ENCODE results near the gene WASHC2A. TPM values are rescaled to one million over a fixed set of nuclear protein-coding genes. Genes with fewer than 3 reads are reported as not detected.
A peak's percentile ranks its signal among the peaks of the same experiment; 100 is the strongest.
"Not testable (repeated sequence)": the region's sequence is repeated elsewhere in the genome, so short reads cannot be mapped to it uniquely, and the experiment has no call there.

The WASHC2A gene
- polyA plus RNA-seq, 3 donors, result 10.9 to 32.9 (median 18.8) TPM

DNA sequence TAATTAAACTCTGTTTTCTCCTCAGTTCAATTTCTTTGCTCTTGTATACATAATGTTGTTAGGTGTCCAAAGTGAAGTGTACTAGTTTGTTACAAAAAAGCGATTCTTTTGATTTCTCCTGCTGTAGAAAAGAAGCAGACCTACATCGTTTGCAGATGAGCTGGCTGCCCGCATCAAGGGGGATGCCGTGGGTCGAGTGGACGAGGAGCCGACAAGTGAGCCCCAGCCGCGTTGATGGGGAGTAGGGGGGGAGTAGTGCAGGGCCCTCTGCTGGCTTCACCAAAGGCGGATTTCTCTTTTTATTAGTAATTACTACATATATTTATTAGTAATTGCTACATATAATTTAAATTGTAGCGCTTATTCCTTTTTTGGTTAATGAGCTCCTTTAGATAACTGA, 23.6 kb downstream of the WASHC2A start:
- peaks cover 15 to 26% of the 10 kb centered on the region in 2 donors for H3K36me3 Mint-ChIP-seq
- H3K79me2 ChIP-seq (ENCODE audit: insufficient read depth, low read length); DNase-seq; intact Hi-C loops (cut with micrococcal nuclease); H3K9ac ChIP-seq (ENCODE audit: insufficient read depth, low read length, poor library complexity, severe bottlenecking); H3K27me3 ChIP-seq (ENCODE audit: control insufficient read depth in 2 of 2, insufficient read depth in 2 of 2, low read length in 2 of 2); H3K4me1 Mint-ChIP-seq; H3K27ac ChIP-seq (ENCODE audit: low read depth in 1 of 2, low read length in 2 of 2); H3K4me1 ChIP-seq (ENCODE audit: control insufficient read depth in 1 of 2, insufficient read depth in 2 of 2, low read length in 2 of 2); H3K9me3 ChIP-seq (replicated peaks in 1 of 2; ENCODE audit: control insufficient read depth in 1 of 2, insufficient read depth in 1 of 2, low read length in 2 of 2); H3K4me3 ChIP-seq (replicated peaks in 1 of 3; ENCODE audit: low read depth in 2 of 3, low read length in 3 of 3); H3K27me3 Mint-ChIP-seq (ENCODE audit: low read depth in 3 of 3); H3K9me3 Mint-ChIP-seq; H3K4me3 Mint-ChIP-seq; H3K4me2 ChIP-seq (replicated peaks; ENCODE audit: extremely low read depth, low read length, poor library complexity, severe bottlenecking); H4K20me1 ChIP-seq (ENCODE audit: insufficient read depth, low read length); H3K27ac Mint-ChIP-seq; H2AFZ ChIP-seq (ENCODE audit: insufficient read depth, low read depth, low read length, poor library complexity, severe bottlenecking): not testable (repeated sequence)
- peaks cover 14 to 15% of the 10 kb centered on the region in 2 donors for H3K36me3 ChIP-seq (replicated peaks in 1 of 2; ENCODE audit: control insufficient read depth in 1 of 2, insufficient read depth in 2 of 2, low read length in 2 of 2)
- no CpG with 5 or more reads among the region's 11 CpGs for WGBS (ENCODE audit: insufficient coverage)

- H3K9me3 ChIP-seq (replicated peaks in 1 of 2; ENCODE audit: control insufficient read depth in 1 of 2, insufficient read depth in 1 of 2, low read length in 2 of 2); H3K27me3 ChIP-seq (ENCODE audit: control insufficient read depth in 2 of 2, insufficient read depth in 2 of 2, low read length in 2 of 2); H3K79me2 ChIP-seq (ENCODE audit: insufficient read depth, low read length); H3K4me3 ChIP-seq (replicated peaks in 1 of 3; ENCODE audit: low read depth in 2 of 3, low read length in 3 of 3); intact Hi-C loops (cut with micrococcal nuclease); H3K4me2 ChIP-seq (replicated peaks; ENCODE audit: extremely low read depth, low read length, poor library complexity, severe bottlenecking); H3K27ac ChIP-seq (ENCODE audit: low read depth in 1 of 2, low read length in 2 of 2); H3K4me1 Mint-ChIP-seq; DNase-seq; H3K27me3 Mint-ChIP-seq (ENCODE audit: low read depth in 3 of 3); H3K9me3 Mint-ChIP-seq; H3K27ac Mint-ChIP-seq; H3K9ac ChIP-seq (ENCODE audit: insufficient read depth, low read length, poor library complexity, severe bottlenecking); H3K4me3 Mint-ChIP-seq; H3K4me1 ChIP-seq (ENCODE audit: control insufficient read depth in 1 of 2, insufficient read depth in 2 of 2, low read length in 2 of 2); H2AFZ ChIP-seq (ENCODE audit: insufficient read depth, low read depth, low read length, poor library complexity, severe bottlenecking); H4K20me1 ChIP-seq (ENCODE audit: insufficient read depth, low read length): not testable (repeated sequence)
- peaks cover 17 to 29% of the 10 kb centered on the region in 2 donors for H3K36me3 Mint-ChIP-seq
- WGBS (ENCODE audit: insufficient coverage), result no CpG with 5 or more reads among the region's 8 CpGs
- H3K36me3 ChIP-seq (replicated peaks in 1 of 2; ENCODE audit: control insufficient read depth in 1 of 2, insufficient read depth in 2 of 2, low read length in 2 of 2), result peaks cover 7 to 12% of the 10 kb centered on the region in 2 donors
Observed at GRCh38 chr10:50092928-50093327, 25.2 kb downstream of the WASHC2A start.

DNA sequence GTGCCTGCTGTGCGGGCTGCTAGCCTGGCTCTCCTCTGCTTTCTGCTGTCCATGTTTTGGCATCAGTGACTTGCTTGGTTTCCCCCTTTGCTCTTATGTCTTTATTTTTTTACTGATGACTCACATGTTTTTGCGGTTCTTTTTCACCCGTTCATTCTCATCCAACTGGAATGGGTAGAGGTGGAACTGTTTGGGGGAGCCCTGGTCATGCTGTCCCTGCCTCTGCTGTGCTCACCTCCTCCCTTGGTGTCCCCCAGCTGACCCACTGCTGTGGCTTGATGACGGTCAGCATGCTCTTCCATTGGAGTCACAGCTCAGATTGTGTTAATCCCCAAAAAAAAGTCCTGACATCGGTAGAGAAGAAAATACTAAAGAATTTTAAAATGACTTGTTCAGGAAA, 26.9 kb downstream of the WASHC2A start:
- H3K9me3 Mint-ChIP-seq; H3K27me3 Mint-ChIP-seq (ENCODE audit: low read depth in 3 of 3); H3K4me3 Mint-ChIP-seq; H3K27ac Mint-ChIP-seq; H4K20me1 ChIP-seq (ENCODE audit: insufficient read depth, low read length); DNase-seq; H3K9me3 ChIP-seq (replicated peaks in 1 of 2; ENCODE audit: control insufficient read depth in 1 of 2, insufficient read depth in 1 of 2, low read length in 2 of 2); H3K4me2 ChIP-seq (replicated peaks; ENCODE audit: extremely low read depth, low read length, poor library complexity, severe bottlenecking); intact Hi-C loops (cut with micrococcal nuclease); H3K4me1 ChIP-seq (ENCODE audit: control insufficient read depth in 1 of 2, insufficient read depth in 2 of 2, low read length in 2 of 2); H3K27ac ChIP-seq (ENCODE audit: low read depth in 1 of 2, low read length in 2 of 2); H2AFZ ChIP-seq (ENCODE audit: insufficient read depth, low read depth, low read length, poor library complexity, severe bottlenecking); H3K4me3 ChIP-seq (replicated peaks in 1 of 3; ENCODE audit: low read depth in 2 of 3, low read length in 3 of 3); H3K27me3 ChIP-seq (ENCODE audit: control insufficient read depth in 2 of 2, insufficient read depth in 2 of 2, low read length in 2 of 2); H3K79me2 ChIP-seq (ENCODE audit: insufficient read depth, low read length); H3K9ac ChIP-seq (ENCODE audit: insufficient read depth, low read length, poor library complexity, severe bottlenecking); H3K4me1 Mint-ChIP-seq: not testable (repeated sequence)
- WGBS (ENCODE audit: insufficient coverage), result no CpG with 5 or more reads among the region's 5 CpGs
- H3K36me3 Mint-ChIP-seq, result peaks cover 27 to 38% of the 10 kb centered on the region in 2 donors
- peaks cover 7 to 20% of the 10 kb centered on the region in 2 donors for H3K36me3 ChIP-seq (replicated peaks in 1 of 2; ENCODE audit: control insufficient read depth in 1 of 2, insufficient read depth in 2 of 2, low read length in 2 of 2)

DNA sequence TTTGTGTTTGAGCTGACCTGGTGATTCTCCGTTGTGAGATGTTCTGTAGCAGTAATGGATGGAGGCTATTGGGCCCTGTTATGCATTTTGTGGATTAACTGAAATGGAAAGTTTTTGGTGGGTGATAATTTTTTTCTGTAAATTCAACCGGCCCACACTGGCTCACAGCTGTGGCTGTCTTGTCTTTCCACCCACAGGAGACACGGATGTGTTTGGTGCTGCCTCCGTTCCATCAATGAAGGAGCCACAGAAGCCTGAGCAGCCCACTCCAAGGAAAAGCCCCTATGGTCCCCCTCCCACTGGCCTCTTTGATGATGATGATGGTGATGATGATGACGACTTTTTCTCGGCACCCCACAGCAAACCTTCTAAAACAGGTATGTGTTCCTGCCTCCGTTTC, 27.6 kb downstream of the WASHC2A start:
- H3K79me2 ChIP-seq (ENCODE audit: insufficient read depth, low read length); H3K9me3 Mint-ChIP-seq; H3K4me1 ChIP-seq (ENCODE audit: control insufficient read depth in 1 of 2, insufficient read depth in 2 of 2, low read length in 2 of 2); H3K9me3 ChIP-seq (replicated peaks in 1 of 2; ENCODE audit: control insufficient read depth in 1 of 2, insufficient read depth in 1 of 2, low read length in 2 of 2); H3K27me3 ChIP-seq (ENCODE audit: control insufficient read depth in 2 of 2, insufficient read depth in 2 of 2, low read length in 2 of 2); H3K4me3 ChIP-seq (replicated peaks in 1 of 3; ENCODE audit: low read depth in 2 of 3, low read length in 3 of 3); H3K4me3 Mint-ChIP-seq; H3K4me1 Mint-ChIP-seq; H4K20me1 ChIP-seq (ENCODE audit: insufficient read depth, low read length); H3K4me2 ChIP-seq (replicated peaks; ENCODE audit: extremely low read depth, low read length, poor library complexity, severe bottlenecking); intact Hi-C loops (cut with micrococcal nuclease); H3K9ac ChIP-seq (ENCODE audit: insufficient read depth, low read length, poor library complexity, severe bottlenecking); H3K27me3 Mint-ChIP-seq (ENCODE audit: low read depth in 3 of 3); H2AFZ ChIP-seq (ENCODE audit: insufficient read depth, low read depth, low read length, poor library complexity, severe bottlenecking); H3K27ac ChIP-seq (ENCODE audit: low read depth in 1 of 2, low read length in 2 of 2); DNase-seq: not testable (repeated sequence)
- peak overlapping the region in 1 of 7 donors; percentile 63 for H3K27ac Mint-ChIP-seq
- WGBS (ENCODE audit: insufficient coverage), result no CpG with 5 or more reads among the region's 7 CpGs
- peaks cover 27 to 41% of the 10 kb centered on the region in 2 donors for H3K36me3 Mint-ChIP-seq
- H3K36me3 ChIP-seq (replicated peaks in 1 of 2; ENCODE audit: control insufficient read depth in 1 of 2, insufficient read depth in 2 of 2, low read length in 2 of 2), result peaks cover 7 to 25% of the 10 kb centered on the region in 2 donors

Measured in CD14-positive monocyte (primary cell).